DND-41 (cell line): Measurements from ENCODE around the gene PC.

Experiments used
- CTCF ChIP-seq: IDR thresholded peaks from 2 replicates; pipeline ENCODE4 v1.5.1; 2012; ENCODE audit warnings: borderline replicate concordance, low read length, moderate library complexity, mild to moderate bottlenecking; ENCODE audit not compliant: poor library complexity, severe bottlenecking; ENCODE audit errors: extremely low read depth
- EZH2 ChIP-seq: IDR thresholded peaks from 3 replicates; pipeline ENCODE4 v1.6.1; 2012; ENCODE audit warnings: borderline replicate concordance, low read depth, mild to moderate bottlenecking, moderate library complexity, low read length, inconsistent platforms; ENCODE audit not compliant: severe bottlenecking

GRCh38 chr11:66910016-66910415, 48.2 kb downstream of the PC start:
- TF ChIP-seq EZH2 (no peak), CTCF (no peak)
